Ascending aorta (tissue), 2 donors: ENCODE measurements around the gene SINHCAF. TPM values are rescaled to one million over a fixed set of nuclear protein-coding genes. Genes with fewer than 3 reads are reported as not detected.
"Not testable (repeated sequence)": the region's sequence is repeated elsewhere in the genome, so short reads cannot be mapped to it uniquely, and the experiment has no call there.

Experiments used
- DNase-seq, 2 donors: peaks; one replicate each; pipeline ENCODE4 v3.0.0-alpha.2; 2019; ENCODE audit warnings: low spot score in 2 of 2
- H3K27ac ChIP-seq, 2 donors: fragments of 200-600 bp; sonication (generic); one replicate each; pipeline ENCODE4 v1.5.1; 2016 to 2017; ENCODE audit warnings: mild to moderate bottlenecking in 1 of 2
- H3K27me3 ChIP-seq: fragments of 200-600 bp; sonication (generic); one replicate; pipeline ENCODE4 v1.5.1; 2017
- H3K36me3 ChIP-seq, 2 donors: fragments of 200-600 bp; sonication (generic); one replicate each; pipeline ENCODE4 v1.5.1; 2016
- H3K4me1 ChIP-seq, 2 donors: fragments of 200-600 bp; sonication (generic); one replicate each; pipeline ENCODE4 v1.5.1; 2016 to 2017; ENCODE audit warnings: mild to moderate bottlenecking in 1 of 2
- H3K4me3 ChIP-seq, 2 donors: fragments of 200-600 bp; sonication (generic); one replicate each; pipeline ENCODE4 v1.5.1; 2016 to 2017; ENCODE audit warnings: mild to moderate bottlenecking in 1 of 2
- H3K9me3 ChIP-seq, 2 donors: fragments of 200-600 bp; sonication (generic); one replicate each; pipeline ENCODE4 v1.5.1; 2016
- intact Hi-C: fragments of 100-400 bp; cut with DNase I; formaldehyde crosslinking; loops from one replicate; pipeline ENCODE4 v1.15.1; 2023
- total RNA-seq: library from RNA; depleted of rRNA; stranded (reverse); fragments of >200 nt; gene quantifications from one replicate; pipeline ENCODE4 v1.1.0, GENCODE V29; 2016
- TF ChIP-seq, protein P1 (sequence below), 3 experiments: fragments of 200-600 bp in 2 of 3; fragments of 450-650 bp in 1 of 3; sonication (generic) in 2 of 3; IDR thresholded peaks; one replicate each; pipeline ENCODE4 v1.5.1; 2016 to 2019; ENCODE audit warnings: antibody characterized with exemption in 3 of 3, mild to moderate bottlenecking in 1 of 3, moderate library complexity in 1 of 3

SINHCAF gene
- total RNA-seq, 1 donor from 2014 or later = 10.9 TPM

- TF ChIP-seq, protein P1, sequence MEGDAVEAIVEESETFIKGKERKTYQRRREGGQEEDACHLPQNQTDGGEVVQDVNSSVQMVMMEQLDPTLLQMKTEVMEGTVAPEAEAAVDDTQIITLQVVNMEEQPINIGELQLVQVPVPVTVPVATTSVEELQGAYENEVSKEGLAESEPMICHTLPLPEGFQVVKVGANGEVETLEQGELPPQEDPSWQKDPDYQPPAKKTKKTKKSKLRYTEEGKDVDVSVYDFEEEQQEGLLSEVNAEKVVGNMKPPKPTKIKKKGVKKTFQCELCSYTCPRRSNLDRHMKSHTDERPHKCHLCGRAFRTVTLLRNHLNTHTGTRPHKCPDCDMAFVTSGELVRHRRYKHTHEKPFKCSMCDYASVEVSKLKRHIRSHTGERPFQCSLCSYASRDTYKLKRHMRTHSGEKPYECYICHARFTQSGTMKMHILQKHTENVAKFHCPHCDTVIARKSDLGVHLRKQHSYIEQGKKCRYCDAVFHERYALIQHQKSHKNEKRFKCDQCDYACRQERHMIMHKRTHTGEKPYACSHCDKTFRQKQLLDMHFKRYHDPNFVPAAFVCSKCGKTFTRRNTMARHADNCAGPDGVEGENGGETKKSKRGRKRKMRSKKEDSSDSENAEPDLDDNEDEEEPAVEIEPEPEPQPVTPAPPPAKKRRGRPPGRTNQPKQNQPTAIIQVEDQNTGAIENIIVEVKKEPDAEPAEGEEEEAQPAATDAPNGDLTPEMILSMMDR (IDR thresholded peaks at IDR 0.05) = no peak
- no peak overlapping the region for H3K27ac ChIP-seq
- no peaks in the 10 kb centered on the region for H3K36me3 ChIP-seq
- no peak for DNase-seq
- no peaks in the 10 kb centered on the region for H3K9me3 ChIP-seq
- no peak overlapping the region for H3K4me3 ChIP-seq
- no peaks in the 10 kb centered on the region for H3K4me1 ChIP-seq
- intact Hi-C loops = no loop called here
- no peaks in the 10 kb centered on the region for H3K27me3 ChIP-seq
These were observed 66.6 kb downstream of the SINHCAF start for GRCh38 chr12:31259136-31259886.

DNA sequence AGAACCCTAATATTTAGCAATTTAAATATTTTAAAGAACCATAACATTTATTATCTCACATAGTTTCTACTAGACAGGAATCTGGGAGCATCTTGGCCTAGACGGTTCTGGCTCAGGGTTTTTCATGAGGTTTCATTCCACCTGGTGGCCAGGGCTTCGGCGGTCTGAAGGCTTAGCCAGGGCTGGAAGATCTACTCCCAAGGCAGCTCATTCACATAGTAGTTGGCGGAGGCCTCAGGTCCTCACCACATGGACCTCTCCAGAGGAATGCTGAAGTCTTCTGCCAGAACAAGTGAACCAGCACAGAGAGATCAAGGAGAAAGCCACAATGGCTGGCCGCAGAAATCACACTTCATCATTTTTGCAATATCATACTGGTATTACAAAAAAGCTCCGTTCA, 68.2 kb downstream of the SINHCAF start:
- TF ChIP-seq, protein P1 (IDR thresholded peaks at IDR 0.05) = no peak
- Histone ChIP-seq H3K27ac (no peak overlapping the region), H3K9me3 (no peaks in the 10 kb centered on the region), H3K4me3 (no peak overlapping the region), H3K4me1 (no peaks in the 10 kb centered on the region), H3K36me3 (no peaks in the 10 kb centered on the region), H3K27me3 (no peaks in the 10 kb centered on the region)
- intact Hi-C loops = no loop called here
- DNase-seq = no peak

GRCh38 chr12:31251707-31252611, 74.0 kb downstream of the SINHCAF start:
- H3K4me3 ChIP-seq, DNase-seq, H3K4me1 ChIP-seq, H3K27ac ChIP-seq, H3K27me3 ChIP-seq, intact Hi-C loops, H3K9me3 ChIP-seq, H3K36me3 ChIP-seq: not testable (repeated sequence)
- TF ChIP-seq, protein P1 (IDR thresholded peaks at IDR 0.05) = peak in 1 of 3 experiments; percentile 25

- TF ChIP-seq, protein P1 (IDR thresholded peaks at IDR 0.05) = no peak
- no peaks in the 10 kb centered on the region for H3K36me3 ChIP-seq
- no peaks in the 10 kb centered on the region for H3K9me3 ChIP-seq
- H3K4me3 ChIP-seq = no peak overlapping the region
- no peaks in the 10 kb centered on the region for H3K4me1 ChIP-seq
- H3K27me3 ChIP-seq = no peaks in the 10 kb centered on the region
- no peak for DNase-seq
- intact Hi-C loops = no loop called here
- no peak overlapping the region for H3K27ac ChIP-seq
These were observed 75.8 kb downstream of the SINHCAF start for GRCh38 chr12:31250179-31250578.

DNA sequence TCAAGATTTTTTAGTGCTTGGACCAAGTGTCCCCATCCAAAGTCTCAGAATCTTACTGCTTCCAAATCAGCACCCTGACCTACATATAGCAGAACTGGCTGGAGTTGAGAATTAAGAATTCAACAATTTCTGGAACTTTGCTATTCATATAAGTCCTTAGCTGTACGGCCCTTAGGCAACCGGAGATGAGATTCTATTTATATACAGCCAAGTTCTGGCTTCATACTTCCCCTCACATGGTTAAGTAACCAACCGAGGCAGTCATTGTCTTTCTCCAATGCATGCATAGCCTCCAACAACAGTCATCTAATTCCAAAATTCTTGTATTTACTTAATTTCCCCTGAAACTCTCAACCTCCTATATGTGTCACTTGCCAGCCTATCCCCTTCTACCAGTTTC, 76.6 kb downstream of the SINHCAF start:
- Histone ChIP-seq H3K27me3 (no peaks in the 10 kb centered on the region), H3K27ac (no peak overlapping the region), H3K4me1 (no peaks in the 10 kb centered on the region), H3K9me3 (no peaks in the 10 kb centered on the region), H3K4me3 (no peak overlapping the region), H3K36me3 (no peaks in the 10 kb centered on the region)
- TF ChIP-seq, protein P1 (IDR thresholded peaks at IDR 0.05) = no peak
- DNase-seq = no peak
- intact Hi-C loops = no loop called here
